Colonic mucosa (tissue), 4 donors: Measurements from ENCODE around the gene CAMTA1. TPM values are rescaled to one million over a fixed set of nuclear protein-coding genes. Genes with fewer than 3 reads are reported as not detected.

Experiments
- DNase-seq: peaks from one replicate; pipeline ENCODE4 v3.0.0-alpha.2; 2020
- H3K27ac ChIP-seq: fragments of 200-600 bp; one replicate; pipeline ENCODE4 v1.8.0; 2021
- H3K27me3 ChIP-seq: fragments of 200-600 bp; one replicate; pipeline ENCODE4 v1.8.0; 2021
- H3K36me3 ChIP-seq: fragments of 200-600 bp; one replicate; pipeline ENCODE4 v1.8.0; 2021
- H3K4me1 ChIP-seq: fragments of 200-600 bp; one replicate; pipeline ENCODE4 v1.8.0; 2021; ENCODE audit warnings: mild to moderate bottlenecking
- H3K4me3 ChIP-seq: fragments of 200-600 bp; one replicate; pipeline ENCODE4 v1.8.0; 2021
- H3K9ac ChIP-seq, 2 donors: one replicate each; pipeline ENCODE4 v1.7.0; 2013; ENCODE audit warnings: control low read depth in 2 of 2, low read depth in 2 of 2, low read length in 2 of 2
- H3K9me3 ChIP-seq: fragments of 200-600 bp; one replicate; pipeline ENCODE4 v1.8.0; 2021
- CTCF ChIP-seq: fragments of 200-600 bp; IDR thresholded peaks from one replicate; pipeline ENCODE4 v1.8.0; 2022; ENCODE audit warnings: antibody characterized with exemption, mild to moderate bottlenecking
- intact Hi-C: fragments of 100-400 bp; cut with DNase I; formaldehyde crosslinking; loops from one replicate; pipeline ENCODE4 v1.14.1; 2022
- total RNA-seq, 2 donors: library from RNA; stranded (reverse); fragmentation: NEBNext Ultra II Directional in 1 of 2; extraction: Animal tissue kit (Norgen Biotek cat#: 25700) in 1 of 2; gene quantifications; one replicate each; pipeline ENCODE4 v1.2.1, GENCODE V29; 2021
- donor health status: healthy.
- donor health status: DM: no; HTN: no; CAD: no.
- donor health status: DM: no; HTN: no; CAD: no.

Gene CAMTA1
- total RNA-seq, 2 donors from 2014 or later, result 76.8 to 92.8 TPM

GRCh38 chr1:7780976-7781375, 995.7 kb downstream of the CAMTA1 start:
- intact Hi-C loops, result no loop called here
- Histone ChIP-seq H3K9ac (no peak overlapping the region), H3K4me1 (no peaks in the 10 kb centered on the region), H3K9me3 (no peaks in the 10 kb centered on the region), H3K36me3 (no peaks in the 10 kb centered on the region), H3K27me3 (no peaks in the 10 kb centered on the region), H3K27ac (no peak overlapping the region), H3K4me3 (no peak overlapping the region)
- no peak for DNase-seq
- no peak for TF ChIP-seq CTCF

- no peaks in the 10 kb centered on the region for H3K27me3 ChIP-seq
- no peak for DNase-seq
- H3K27ac ChIP-seq, result peak overlapping the region; percentile 69
- H3K4me1 ChIP-seq, result no peaks in the 10 kb centered on the region
- no peak overlapping the region for H3K9ac ChIP-seq
- no peak for TF ChIP-seq CTCF
- intact Hi-C loops, result no loop called here
- no peaks in the 10 kb centered on the region for H3K9me3 ChIP-seq
- H3K4me3 ChIP-seq, result no peak overlapping the region
- H3K36me3 ChIP-seq, result no peaks in the 10 kb centered on the region
Measured at GRCh38 chr1:7781501-7781900, 996.2 kb downstream of the CAMTA1 start.

GRCh38 chr1:7781923-7782495, 996.8 kb downstream of the CAMTA1 start:
- Histone ChIP-seq H3K4me1 (no peaks in the 10 kb centered on the region), H3K27ac (peak overlapping the region; percentile 69), H3K9ac (peak overlapping the region in 1 of 2 donors; percentile 1), H3K9me3 (no peaks in the 10 kb centered on the region), H3K36me3 (no peaks in the 10 kb centered on the region), H3K4me3 (no peak overlapping the region), H3K27me3 (no peaks in the 10 kb centered on the region)
- TF ChIP-seq CTCF, result no peak
- intact Hi-C loops, result no loop called here
- DNase-seq, result no peak

- no peaks in the 10 kb centered on the region for H3K4me1 ChIP-seq
- intact Hi-C loops, result no loop called here
Measured at GRCh38 chr1:7783178-7783711, 998.0 kb downstream of the CAMTA1 start.

GRCh38 chr1:7783826-7784491, 998.7 kb downstream of the CAMTA1 start, which contains the start of gene PER3:
Gene PER3 (plus strand): TSS chr1:7784291. CDS start chr1:7784878, 587 bp downstream.
- H3K27ac ChIP-seq, result peak within 1 kb of the TSS; percentile 69
- no peaks in the 10 kb centered on the region for H3K36me3 ChIP-seq
- intact Hi-C loops, result no loop called here
- no peaks in the 10 kb centered on the region for H3K9me3 ChIP-seq
- peak within 1 kb of the TSS; percentile 38 to 67 for H3K9ac ChIP-seq
- H3K4me1 ChIP-seq, result no peaks in the 10 kb centered on the region
- H3K27me3 ChIP-seq, result no peaks in the 10 kb centered on the region
- peak; percentile 95 for DNase-seq
- TF ChIP-seq CTCF, result no peak
- H3K4me3 ChIP-seq, result peak within 1 kb of the TSS; percentile 54

More at GRCh38 chr1:7783178-7783711, 998.0 kb downstream of the CAMTA1 start:
- Histone ChIP-seq H3K4me3 (peak overlapping the region; percentile 54), H3K27me3 (no peaks in the 10 kb centered on the region), H3K9me3 (no peaks in the 10 kb centered on the region), H3K36me3 (no peaks in the 10 kb centered on the region), H3K27ac (peak overlapping the region; percentile 69), H3K9ac (peak overlapping the region; percentile 38 to 66)
- peak; percentile 68 for DNase-seq
- TF ChIP-seq CTCF, result no peak
